ENCODE measurements around the gene OSGIN1.
"Not testable (repeated sequence)": the region's sequence is repeated elsewhere in the genome, so short reads cannot be mapped to it uniquely, and the experiment has no call there.

OSGIN1 gene

GRCh38 chr16:83926726-83927397 is 26.2 kb upstream of the OSGIN1 start:
- peak; percentile 27 to 56 for DNase-seq

- no peak for DNase-seq
These were observed 24.5 kb upstream of the OSGIN1 start for GRCh38 chr16:83928341-83929055.

GRCh38 chr16:83929811-83930555 is 23.1 kb upstream of the OSGIN1 start:
- DNase-seq, result no peak

GRCh38 chr16:83930730-83931500 is 22.1 kb upstream of the OSGIN1 start:
- no peak for DNase-seq

GRCh38 chr16:83931556-83931955 is 21.5 kb upstream of the OSGIN1 start:
- DNase-seq, result no peak

- no peak for DNase-seq
These were observed 20.7 kb upstream of the OSGIN1 start for GRCh38 chr16:83932304-83932703.

GRCh38 chr16:83932955-83933673 is 19.9 kb upstream of the OSGIN1 start:
- DNase-seq, result no peak

GRCh38 chr16:83933885-83934683 is 19.0 kb upstream of the OSGIN1 start:
- no peak for DNase-seq

- DNase-seq, result no peak
These were observed 18.4 kb upstream of the OSGIN1 start for GRCh38 chr16:83934684-83934977.

- no peak for DNase-seq
These were observed 17.8 kb upstream of the OSGIN1 start for GRCh38 chr16:83935005-83935857.

- DNase-seq, result no peak
These were observed 17.2 kb upstream of the OSGIN1 start for GRCh38 chr16:83935858-83936255.

GRCh38 chr16:83936581-83937165 is 16.4 kb upstream of the OSGIN1 start:
- DNase-seq, result no peak

GRCh38 chr16:83937267-83937666 is 15.8 kb upstream of the OSGIN1 start:
- no peak for DNase-seq

- DNase-seq, result no peak
These were observed 14.8 kb upstream of the OSGIN1 start for GRCh38 chr16:83937922-83938885.

GRCh38 chr16:83939266-83939855 is 13.7 kb upstream of the OSGIN1 start:
- DNase-seq, result no peak

GRCh38 chr16:83940119-83940518 is 12.9 kb upstream of the OSGIN1 start:
- DNase-seq, result no peak

- DNase-seq, result no peak
These were observed 12.2 kb upstream of the OSGIN1 start for GRCh38 chr16:83940630-83941378.

GRCh38 chr16:83941546-83941945 is 11.5 kb upstream of the OSGIN1 start:
- DNase-seq, result not testable (repeated sequence)
